Activated CD4-positive, alpha-beta T cell treated with anti-CD3 and anti-CD28 coated beads, Interleukin-2, amount 10 ng/mL, durations not matched to agents 7 days and 5 days (primary cell): ENCODE data around the gene RNF11. TPM values are rescaled to one million over a fixed set of nuclear protein-coding genes. Genes with fewer than 3 reads are reported as not detected.
A peak's percentile ranks its signal among the peaks of the same experiment; 100 is the strongest.
"Not testable (repeated sequence)": the region's sequence is repeated elsewhere in the genome, so short reads cannot be mapped to it uniquely, and the experiment has no call there.

Experiments
- CTCF ChIA-PET: fragments of 350-600 bp; sonication (Branson Sonifier 250); formaldehyde crosslinking; loops from one replicate; lab custom pipeline; 2021; ENCODE audit warnings: antibody characterized with exemption; lab: Charles Lee
- POLR2A ChIA-PET: fragments of 350-600 bp; sonication (Branson Sonifier 250); formaldehyde crosslinking; loops from one replicate; lab custom pipeline; 2021; ENCODE audit warnings: antibody characterized with exemption; lab: Charles Lee
- DNase-seq: peaks from one replicate; pipeline ENCODE4 v3.0.0-alpha.2; 2020
- H3K27ac Mint-ChIP-seq: one replicate; pipeline ENCODE4 v1.8.0; 2021; ENCODE audit warnings: mild to moderate bottlenecking, moderate library complexity, mixed read lengths
- H3K27me3 Mint-ChIP-seq: one replicate; pipeline ENCODE4 v1.8.0; 2021; ENCODE audit warnings: mixed read lengths
- H3K36me3 Mint-ChIP-seq: one replicate; pipeline ENCODE4 v1.8.0; 2021; ENCODE audit warnings: low read depth, mixed read lengths
- H3K4me1 Mint-ChIP-seq: one replicate; pipeline ENCODE4 v1.8.0; 2021; ENCODE audit warnings: mixed read lengths
- H3K4me3 Mint-ChIP-seq: one replicate; pipeline ENCODE4 v1.8.0; 2021; ENCODE audit warnings: mild to moderate bottlenecking, moderate library complexity, mixed read lengths
- H3K9me3 Mint-ChIP-seq: one replicate; pipeline ENCODE4 v1.8.0; 2021; ENCODE audit warnings: mixed read lengths
- total RNA-seq, 2 experiments: library from RNA; stranded (reverse); gene quantifications; one replicate each; pipeline ENCODE4 v1.2.3, GENCODE V29; 2021

RNF11 gene
- total RNA-seq, 2 experiments from 2014 or later, result 23.4 to 25.9 TPM

DNA sequence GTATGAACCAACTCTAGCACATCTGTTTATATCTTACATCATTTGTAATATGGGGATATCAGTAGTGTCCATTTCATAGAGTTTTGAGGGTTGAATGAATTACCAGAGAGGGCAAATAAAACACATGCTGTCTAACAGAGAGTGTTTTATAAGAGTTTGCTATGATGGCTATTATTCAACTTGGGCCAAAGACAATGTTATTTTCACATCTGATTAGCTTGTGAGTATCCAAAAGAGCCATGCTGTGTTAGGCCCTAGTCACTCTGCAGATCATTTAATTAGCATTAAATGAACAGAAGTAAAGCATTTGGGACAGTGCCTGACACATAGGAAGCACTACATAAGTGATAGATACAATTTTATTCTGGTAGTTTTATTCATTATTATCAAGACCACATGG is 4.2 kb upstream of the RNF11 start:
- POLR2A ChIA-PET, result no interaction called here
- Mint-ChIP-seq H3K4me1 (peaks cover 15% of the 10 kb centered on the region), H3K27ac (no peak overlapping the region), H3K36me3 (no peaks in the 10 kb centered on the region), H3K4me3 (no peak overlapping the region), H3K27me3 (no peaks in the 10 kb centered on the region), H3K9me3 (no peaks in the 10 kb centered on the region)
- DNase-seq, result no peak
- CTCF ChIA-PET, result interaction anchor here (1.0 to 1.1 kb wide), 2 partner anchors 51 to 65 kb away, joined by 3 read pairs; no protein-coding TSS in a partner anchor

DNA sequence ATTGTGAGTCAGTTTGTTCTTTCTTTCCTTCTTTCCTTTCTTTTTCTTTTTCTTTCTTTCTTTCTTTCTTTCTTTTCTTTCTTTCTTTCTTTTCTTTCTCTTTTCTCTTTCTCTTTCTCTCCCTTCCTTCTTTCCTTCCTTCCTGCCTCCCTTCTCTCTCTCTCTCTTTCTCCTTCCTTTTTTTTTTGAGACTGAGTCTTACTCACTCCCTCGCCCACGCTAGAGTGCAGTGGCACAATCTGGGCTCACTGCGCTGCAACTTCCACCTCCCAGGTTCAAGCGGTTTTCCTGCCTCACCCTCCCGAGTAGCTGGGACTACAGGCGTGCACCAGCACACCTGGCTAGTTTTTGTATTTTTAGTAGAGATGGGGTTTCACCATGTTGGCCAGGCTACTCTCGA is 1.8 kb upstream of the RNF11 start:
- DNase-seq, H3K9me3 Mint-ChIP-seq, H3K27ac Mint-ChIP-seq, CTCF ChIA-PET, H3K4me3 Mint-ChIP-seq, H3K36me3 Mint-ChIP-seq, POLR2A ChIA-PET, H3K27me3 Mint-ChIP-seq: not testable (repeated sequence)
- H3K4me1 Mint-ChIP-seq, result peaks cover 18% of the 10 kb centered on the region

DNA sequence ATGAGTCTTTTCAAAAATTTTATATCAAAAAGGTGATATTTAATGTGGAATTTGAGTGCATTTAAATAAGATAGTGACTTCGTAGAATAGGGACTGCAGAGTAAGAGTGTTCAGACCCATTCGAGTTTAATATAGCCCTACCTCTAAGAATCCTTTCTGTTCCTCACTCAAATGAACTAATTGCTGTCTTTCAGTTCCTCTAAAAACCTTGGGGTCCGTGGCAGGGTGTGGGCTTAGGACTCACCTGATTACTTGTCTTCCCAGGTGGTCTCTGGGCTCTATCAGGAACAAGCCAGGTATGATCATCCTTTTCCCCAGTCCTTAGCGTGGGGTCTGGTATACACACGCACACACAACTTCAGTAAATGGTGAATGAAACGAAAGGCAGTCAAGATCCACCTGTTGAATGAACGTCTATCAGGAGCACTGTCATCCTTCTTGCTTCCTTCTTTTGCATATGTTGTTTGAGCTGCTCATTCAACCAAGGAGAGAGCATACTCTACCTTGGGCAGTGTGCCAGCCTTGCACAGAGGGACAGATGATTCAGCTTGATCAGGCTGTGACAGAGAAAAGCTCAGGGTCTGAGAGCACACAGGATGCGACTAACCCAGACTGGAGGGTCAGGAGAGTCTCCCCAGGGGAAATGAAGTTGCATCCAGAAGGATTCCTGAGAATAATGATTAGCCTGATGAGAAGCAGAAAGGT is 1.2 kb upstream of the RNF11 start:
- Mint-ChIP-seq H3K4me1 (peaks cover 24% of the 10 kb centered on the region), H3K27ac (peak overlapping the region; percentile 39), H3K9me3 (no peaks in the 10 kb centered on the region), H3K36me3 (peaks cover 1% of the 10 kb centered on the region), H3K27me3 (no peaks in the 10 kb centered on the region), H3K4me3 (peak overlapping the region; percentile 95)
- DNase-seq, result no peak
- ChIA-PET POLR2A (no interaction called here), CTCF (interaction anchor here (0.8 to 0.9 kb wide), 3 partner anchors 9 to 62 kb away, joined by 3 read pairs; no protein-coding TSS in a partner anchor)

DNA sequence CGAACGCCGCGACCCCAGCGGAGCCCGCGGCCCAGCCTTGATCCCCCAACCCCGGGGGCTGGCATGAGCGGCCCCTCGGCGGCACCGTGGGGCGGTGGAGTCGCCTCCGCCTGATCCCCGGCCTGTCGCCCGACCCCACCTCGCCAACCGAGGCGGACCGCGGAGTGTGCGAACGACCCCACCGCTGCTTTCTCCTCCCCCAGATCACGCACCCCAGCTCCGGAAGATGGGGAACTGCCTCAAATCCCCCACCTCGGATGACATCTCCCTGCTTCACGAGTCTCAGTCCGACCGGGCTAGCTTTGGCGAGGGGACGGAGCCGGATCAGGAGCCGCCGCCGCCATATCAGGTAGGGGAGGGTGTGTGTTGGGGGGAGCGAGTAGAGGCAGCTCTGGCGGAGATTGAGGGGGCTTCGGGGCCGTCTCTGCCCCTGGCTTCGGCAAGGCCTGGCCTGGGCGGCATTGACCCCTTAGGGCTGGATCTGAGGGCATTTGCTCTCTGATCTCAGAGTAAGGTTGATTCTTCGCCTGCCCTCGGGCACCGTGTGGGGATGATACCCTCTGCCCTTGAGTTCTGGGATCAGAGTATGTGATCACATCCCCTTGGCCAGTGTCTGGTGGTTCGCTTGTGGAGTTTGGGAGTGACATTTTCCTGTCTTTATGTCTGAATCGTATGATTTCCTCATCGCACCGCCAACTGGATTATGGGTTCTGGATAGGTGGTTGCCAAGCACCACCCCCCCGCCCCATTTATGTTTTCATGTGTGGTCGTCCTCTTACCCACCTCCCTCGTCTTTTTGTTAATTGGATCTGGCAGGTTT is 668 bp downstream of the RNF11 start:
- DNase-seq, result peak; percentile 57
- ChIA-PET CTCF (interaction anchor here (0.5 to 1.4 kb wide), 3 partner anchors 25 to 992 kb away, joined by 3 to 5 read pairs (median 3); no protein-coding TSS in a partner anchor), POLR2A (interaction anchor here (0.7 kb wide), 1 partner anchor 12 kb away, joined by 3 read pairs; no protein-coding TSS in a partner anchor)
- Mint-ChIP-seq H3K27ac (no peak overlapping the region), H3K9me3 (no peaks in the 10 kb centered on the region), H3K4me3 (no peak overlapping the region), H3K4me1 (peaks cover 41% of the 10 kb centered on the region), H3K36me3 (peaks cover 1% of the 10 kb centered on the region), H3K27me3 (no peaks in the 10 kb centered on the region)

DNA sequence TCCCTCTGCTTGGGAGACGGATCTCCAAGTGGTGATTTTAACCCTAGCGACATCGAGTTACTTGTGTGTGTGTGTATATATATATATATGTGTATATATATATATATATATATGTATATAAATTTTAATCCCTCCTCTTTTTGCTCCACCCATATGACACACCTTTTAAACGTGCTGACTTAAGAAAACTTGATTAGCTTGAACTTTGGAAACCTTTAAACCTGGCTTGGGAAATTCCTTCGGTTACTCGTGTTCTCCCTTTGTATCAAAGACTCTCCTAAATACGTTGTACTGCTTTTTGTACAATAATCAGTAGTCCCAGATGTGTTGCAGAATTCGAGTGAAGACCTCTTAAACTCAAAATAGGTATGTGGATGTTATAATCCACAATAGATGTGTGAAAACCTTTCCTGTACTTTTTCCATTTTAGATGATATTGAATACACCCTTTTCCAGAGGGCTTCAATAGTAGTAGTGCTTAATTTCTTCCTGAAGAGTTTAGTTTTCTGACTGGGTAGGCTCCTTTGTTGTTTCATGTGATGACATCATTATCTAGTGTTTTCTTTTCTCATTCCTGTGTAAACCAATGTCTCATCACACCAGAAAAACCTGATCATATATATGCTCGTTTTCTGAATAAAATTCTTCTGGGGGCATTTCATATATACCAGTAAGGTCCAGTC is 1.4 kb downstream of the RNF11 start:
- Mint-ChIP-seq H3K4me1 (peaks cover 41% of the 10 kb centered on the region), H3K27me3 (no peaks in the 10 kb centered on the region), H3K9me3 (no peaks in the 10 kb centered on the region), H3K4me3 (no peak overlapping the region), H3K27ac (no peak overlapping the region), H3K36me3 (peaks cover 1% of the 10 kb centered on the region)
- no peak for DNase-seq
- ChIA-PET CTCF (interaction anchor here (0.6 to 1.7 kb wide), 3 partner anchors 11 to 401 kb away, joined by 3 to 5 read pairs (median 5); no protein-coding TSS in a partner anchor), POLR2A (interaction anchor here (0.6 to 0.7 kb wide), 2 partner anchors 11 to 29 kb away, joined by 3 to 4 read pairs; no protein-coding TSS in a partner anchor)

GRCh38 chr1:51238034-51238403 is 1.9 kb downstream of the RNF11 start:
- CTCF ChIA-PET, result interaction anchor here (0.6 to 1.7 kb wide), 3 partner anchors 12 to 1688 kb away, joined by 3 to 5 read pairs (median 3); no protein-coding TSS in a partner anchor
- no peak overlapping the region for H3K4me3 Mint-ChIP-seq
- no peaks in the 10 kb centered on the region for H3K9me3 Mint-ChIP-seq
- H3K4me1 Mint-ChIP-seq, result peaks cover 45% of the 10 kb centered on the region
- no peak for DNase-seq
- H3K36me3 Mint-ChIP-seq, result peaks cover 1% of the 10 kb centered on the region
- H3K27ac Mint-ChIP-seq, result no peak overlapping the region
- H3K27me3 Mint-ChIP-seq, result no peaks in the 10 kb centered on the region
- POLR2A ChIA-PET, result interaction anchor here (0.6 kb wide), 1 partner anchor 29 kb away, joined by 4 read pairs; no protein-coding TSS in a partner anchor

- H3K4me3 Mint-ChIP-seq, result no peak overlapping the region
- H3K27me3 Mint-ChIP-seq, result no peaks in the 10 kb centered on the region
- H3K36me3 Mint-ChIP-seq, result peaks cover 1% of the 10 kb centered on the region
- H3K27ac Mint-ChIP-seq, result no peak overlapping the region
- no peak for DNase-seq
- no peaks in the 10 kb centered on the region for H3K9me3 Mint-ChIP-seq
- H3K4me1 Mint-ChIP-seq, result peaks cover 42% of the 10 kb centered on the region
- CTCF ChIA-PET, result no interaction called here
- POLR2A ChIA-PET, result no interaction called here
Measured at GRCh38 chr1:51240084-51240483, 4.0 kb downstream of the RNF11 start.

DNA sequence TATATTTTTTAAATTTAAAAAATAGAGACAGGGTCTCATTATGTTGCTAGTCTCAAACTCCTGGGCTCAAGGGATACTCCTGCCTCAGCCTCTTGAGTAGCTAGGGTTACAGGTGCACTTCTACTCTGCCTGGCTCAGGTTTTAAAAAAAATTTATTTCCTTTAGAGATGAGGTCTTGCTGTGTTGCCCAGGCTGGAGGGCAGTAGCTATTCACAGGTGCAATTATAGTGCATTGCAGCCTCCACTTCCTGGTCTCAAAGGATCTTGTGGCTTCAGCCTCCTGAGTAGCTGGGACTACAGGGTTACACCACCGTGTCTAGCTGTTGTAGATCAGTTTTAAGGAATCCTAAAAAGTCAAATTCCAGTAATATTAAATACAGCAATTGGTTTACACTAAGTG is 5.0 kb downstream of the RNF11 start:
- no peak overlapping the region for H3K4me3 Mint-ChIP-seq
- CTCF ChIA-PET, result no interaction called here
- no peaks in the 10 kb centered on the region for H3K9me3 Mint-ChIP-seq
- no peaks in the 10 kb centered on the region for H3K27me3 Mint-ChIP-seq
- no peak overlapping the region for H3K27ac Mint-ChIP-seq
- no peak for DNase-seq
- H3K4me1 Mint-ChIP-seq, result peaks cover 39% of the 10 kb centered on the region
- peaks cover 1% of the 10 kb centered on the region for H3K36me3 Mint-ChIP-seq
- POLR2A ChIA-PET, result no interaction called here

DNA sequence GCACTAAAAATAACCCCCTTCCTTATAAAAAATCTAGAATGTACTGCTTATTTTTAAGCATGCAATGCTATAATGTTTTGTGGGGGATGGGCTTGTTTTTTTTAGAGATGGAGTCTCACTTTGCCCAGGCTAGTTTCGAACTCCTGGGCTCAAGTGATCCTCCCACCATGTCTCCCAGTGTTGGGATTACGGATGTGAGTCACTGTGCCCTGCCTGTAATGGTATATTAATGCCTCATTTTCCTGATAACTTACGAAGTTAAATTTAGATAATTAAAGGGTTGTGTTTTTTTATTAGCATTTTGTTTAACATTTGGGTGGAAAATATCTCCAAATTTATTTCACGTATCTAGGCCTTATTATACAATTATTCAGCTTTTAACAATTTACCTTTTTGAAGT is 6.5 kb downstream of the RNF11 start:
- Mint-ChIP-seq H3K9me3 (no peaks in the 10 kb centered on the region), H3K4me1 (peaks cover 52% of the 10 kb centered on the region), H3K27ac (no peak overlapping the region), H3K36me3 (peaks cover 1% of the 10 kb centered on the region), H3K4me3 (no peak overlapping the region), H3K27me3 (no peaks in the 10 kb centered on the region)
- ChIA-PET POLR2A (no interaction called here), CTCF (no interaction called here)
- DNase-seq, result no peak

GRCh38 chr1:51247022-51247421 is 10.9 kb downstream of the RNF11 start:
- Mint-ChIP-seq H3K9me3 (no peaks in the 10 kb centered on the region), H3K27me3 (no peaks in the 10 kb centered on the region), H3K27ac (no peak overlapping the region), H3K36me3 (peaks cover under 1% of the 10 kb centered on the region), H3K4me1 (peaks cover 27% of the 10 kb centered on the region), H3K4me3 (no peak overlapping the region)
- POLR2A ChIA-PET, result no interaction called here
- no peak for DNase-seq
- CTCF ChIA-PET, result interaction anchor here (0.5 to 1.4 kb wide), 3 partner anchors 20 to 710 kb away, joined by 3 to 6 read pairs (median 3); no protein-coding TSS in a partner anchor

DNA sequence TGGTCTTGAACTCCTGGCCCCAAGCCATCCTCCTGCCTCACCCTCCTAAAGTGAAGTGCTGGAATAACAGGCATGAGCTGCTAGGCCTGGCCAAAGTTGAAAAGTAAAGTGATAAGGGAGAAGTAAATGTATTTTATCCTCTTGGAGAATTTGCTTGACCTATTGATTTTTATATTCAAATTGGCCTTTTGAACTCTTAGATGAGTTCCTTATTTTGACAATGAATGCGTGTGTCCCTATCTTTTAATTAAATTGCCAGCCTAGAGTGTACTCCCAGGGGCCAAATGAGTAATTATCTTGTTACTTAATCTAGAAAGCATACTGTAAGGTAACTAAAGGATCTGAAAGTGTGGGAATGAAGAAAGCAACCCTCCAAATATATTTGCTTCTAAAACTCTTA is 11.4 kb downstream of the RNF11 start:
- H3K27me3 Mint-ChIP-seq, result no peaks in the 10 kb centered on the region
- CTCF ChIA-PET, result interaction anchor here (0.5 to 0.7 kb wide), 2 partner anchors 10 to 39 kb away, joined by 3 read pairs; no protein-coding TSS in a partner anchor
- peaks cover 27% of the 10 kb centered on the region for H3K4me1 Mint-ChIP-seq
- DNase-seq, result no peak
- no peak overlapping the region for H3K27ac Mint-ChIP-seq
- no peak overlapping the region for H3K4me3 Mint-ChIP-seq
- H3K36me3 Mint-ChIP-seq, result peaks cover 1% of the 10 kb centered on the region
- POLR2A ChIA-PET, result no interaction called here
- H3K9me3 Mint-ChIP-seq, result no peaks in the 10 kb centered on the region

GRCh38 chr1:51249445-51249844 is 13.4 kb downstream of the RNF11 start:
- Mint-ChIP-seq H3K4me3 (no peak overlapping the region), H3K9me3 (no peaks in the 10 kb centered on the region), H3K27me3 (no peaks in the 10 kb centered on the region), H3K27ac (no peak overlapping the region), H3K4me1 (peaks cover 28% of the 10 kb centered on the region), H3K36me3 (peaks cover 1% of the 10 kb centered on the region)
- ChIA-PET CTCF (no interaction called here), POLR2A (no interaction called here)
- DNase-seq, result no peak
